GM19193 (cell line): Measurements from ENCODE around the gene ISY1.

Source experiments
- POLR2A ChIP-seq: IDR thresholded peaks from 4 replicates; pipeline ENCODE4 v1.6.1; 2011; ENCODE audit not compliant: insufficient read depth, insufficient read length; ENCODE audit errors: extremely low read depth

The ISY1 gene

GRCh38 chr3:129126726-129127280 is 34.1 kb downstream of the ISY1 start:
- no peak for TF ChIP-seq POLR2A

- TF ChIP-seq POLR2A = no peak
Observed at GRCh38 chr3:129123314-129124060, 37.4 kb downstream of the ISY1 start.

- no peak for TF ChIP-seq POLR2A
Observed at GRCh38 chr3:129122412-129123011, 38.4 kb downstream of the ISY1 start.

- TF ChIP-seq POLR2A = no peak
Observed at GRCh38 chr3:129121792-129122411, 39.0 kb downstream of the ISY1 start, which contains the start of gene RAB43. Gene RAB43, minus strand, starts transcription at chr3:129121804. Its CDS starts 315 bp downstream, at chr3:129121489.

- TF ChIP-seq POLR2A = peak; percentile 43
Observed at GRCh38 chr3:129121016-129121791, 39.7 kb downstream of the ISY1 start.

- peak; percentile 77 for TF ChIP-seq POLR2A
Observed at GRCh38 chr3:129120254-129121004, 40.4 kb downstream of the ISY1 start.

- no peak for TF ChIP-seq POLR2A
Observed at GRCh38 chr3:129119365-129120100, 41.3 kb downstream of the ISY1 start.

- no peak for TF ChIP-seq POLR2A
Observed at GRCh38 chr3:129118745-129119144, 42.1 kb downstream of the ISY1 start.

GRCh38 chr3:129117134-129117533 is 43.7 kb downstream of the ISY1 start:
- TF ChIP-seq POLR2A = no peak

- TF ChIP-seq POLR2A = no peak
Observed at GRCh38 chr3:129116482-129116946, 44.3 kb downstream of the ISY1 start.

- no peak for TF ChIP-seq POLR2A
Observed at GRCh38 chr3:129114455-129114854, 46.4 kb downstream of the ISY1 start.

GRCh38 chr3:129112308-129113052 is 48.4 kb downstream of the ISY1 start:
- TF ChIP-seq POLR2A = no peak

GRCh38 chr3:129107793-129108192 is 53.1 kb downstream of the ISY1 start:
- TF ChIP-seq POLR2A = no peak
